ENCODE measurements around the gene ENOX1. TPM values are rescaled to one million over a fixed set of nuclear protein-coding genes. Genes with fewer than 3 reads are reported as not detected.
"Not testable (repeated sequence)": the region's sequence is repeated elsewhere in the genome, so short reads cannot be mapped to it uniquely, and the experiment has no call there.

The ENOX1 gene
- total RNA-seq, 1 donor from 2014 or later = 1.1 TPM

DNA sequence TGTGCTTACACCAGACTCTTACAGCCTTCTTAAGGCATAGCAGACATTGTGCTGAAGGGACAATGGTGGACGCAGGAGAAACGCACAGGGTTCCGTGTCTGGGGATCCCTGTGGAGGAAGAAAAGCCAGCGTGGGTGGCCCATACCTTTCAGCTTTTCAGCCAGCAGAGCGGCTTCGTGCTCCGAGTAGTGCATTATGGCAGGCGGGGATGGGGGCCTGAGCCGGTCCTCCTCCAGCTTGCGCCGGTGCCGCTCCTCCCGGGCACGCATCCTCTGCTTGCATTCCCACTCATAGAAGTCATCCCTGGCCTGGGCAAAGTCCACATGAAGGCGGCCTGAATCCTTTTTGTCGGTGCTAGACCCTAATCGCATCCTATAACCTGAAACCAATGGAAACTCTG, 431.0 kb downstream of the ENOX1 start:
- Histone ChIP-seq H2AFZ (replicated peaks) (no peak overlapping the region), H3K27me3 (no peaks in the 10 kb centered on the region), H3F3A (ENCODE audit: low read depth) (peaks cover 7% of the 10 kb centered on the region), H3K4me2 (no peak overlapping the region), H3K4me1 (peaks cover 14% of the 10 kb centered on the region), H3K27ac (no peak overlapping the region), H3K36me3 (no peaks in the 10 kb centered on the region), H4K20me1 (ENCODE audit: low read depth) (no peaks in the 10 kb centered on the region), H3K9me3 (ENCODE audit: low read depth) (no peaks in the 10 kb centered on the region), H3K79me2 (ENCODE audit: low read depth) (no peaks in the 10 kb centered on the region), H3K9ac (no peak overlapping the region), H3K4me3 (no peak overlapping the region)
- DNase-seq (ENCODE audit: low spot score) = no peak
- TF ChIP-seq EZH2phosphoT487 (IDR thresholded peaks at IDR 0.05) (no peak), EZH2 (IDR thresholded peaks at IDR 0.05) (no peak)
- TF ChIP-seq, protein P1, sequence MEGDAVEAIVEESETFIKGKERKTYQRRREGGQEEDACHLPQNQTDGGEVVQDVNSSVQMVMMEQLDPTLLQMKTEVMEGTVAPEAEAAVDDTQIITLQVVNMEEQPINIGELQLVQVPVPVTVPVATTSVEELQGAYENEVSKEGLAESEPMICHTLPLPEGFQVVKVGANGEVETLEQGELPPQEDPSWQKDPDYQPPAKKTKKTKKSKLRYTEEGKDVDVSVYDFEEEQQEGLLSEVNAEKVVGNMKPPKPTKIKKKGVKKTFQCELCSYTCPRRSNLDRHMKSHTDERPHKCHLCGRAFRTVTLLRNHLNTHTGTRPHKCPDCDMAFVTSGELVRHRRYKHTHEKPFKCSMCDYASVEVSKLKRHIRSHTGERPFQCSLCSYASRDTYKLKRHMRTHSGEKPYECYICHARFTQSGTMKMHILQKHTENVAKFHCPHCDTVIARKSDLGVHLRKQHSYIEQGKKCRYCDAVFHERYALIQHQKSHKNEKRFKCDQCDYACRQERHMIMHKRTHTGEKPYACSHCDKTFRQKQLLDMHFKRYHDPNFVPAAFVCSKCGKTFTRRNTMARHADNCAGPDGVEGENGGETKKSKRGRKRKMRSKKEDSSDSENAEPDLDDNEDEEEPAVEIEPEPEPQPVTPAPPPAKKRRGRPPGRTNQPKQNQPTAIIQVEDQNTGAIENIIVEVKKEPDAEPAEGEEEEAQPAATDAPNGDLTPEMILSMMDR (IDR thresholded peaks at IDR 0.05) = no peak
- H3K9me3 Mint-ChIP-seq = no peaks in the 10 kb centered on the region
- no peaks in the 10 kb centered on the region for H3K36me3 Mint-ChIP-seq
- peaks cover 31% of the 10 kb centered on the region for H3K4me1 Mint-ChIP-seq
- H3K4me3 Mint-ChIP-seq = no peak overlapping the region
- H3K27ac Mint-ChIP-seq = no peak overlapping the region
- no peaks in the 10 kb centered on the region for H3K27me3 Mint-ChIP-seq (ENCODE audit: insufficient read depth, low read depth)

DNA sequence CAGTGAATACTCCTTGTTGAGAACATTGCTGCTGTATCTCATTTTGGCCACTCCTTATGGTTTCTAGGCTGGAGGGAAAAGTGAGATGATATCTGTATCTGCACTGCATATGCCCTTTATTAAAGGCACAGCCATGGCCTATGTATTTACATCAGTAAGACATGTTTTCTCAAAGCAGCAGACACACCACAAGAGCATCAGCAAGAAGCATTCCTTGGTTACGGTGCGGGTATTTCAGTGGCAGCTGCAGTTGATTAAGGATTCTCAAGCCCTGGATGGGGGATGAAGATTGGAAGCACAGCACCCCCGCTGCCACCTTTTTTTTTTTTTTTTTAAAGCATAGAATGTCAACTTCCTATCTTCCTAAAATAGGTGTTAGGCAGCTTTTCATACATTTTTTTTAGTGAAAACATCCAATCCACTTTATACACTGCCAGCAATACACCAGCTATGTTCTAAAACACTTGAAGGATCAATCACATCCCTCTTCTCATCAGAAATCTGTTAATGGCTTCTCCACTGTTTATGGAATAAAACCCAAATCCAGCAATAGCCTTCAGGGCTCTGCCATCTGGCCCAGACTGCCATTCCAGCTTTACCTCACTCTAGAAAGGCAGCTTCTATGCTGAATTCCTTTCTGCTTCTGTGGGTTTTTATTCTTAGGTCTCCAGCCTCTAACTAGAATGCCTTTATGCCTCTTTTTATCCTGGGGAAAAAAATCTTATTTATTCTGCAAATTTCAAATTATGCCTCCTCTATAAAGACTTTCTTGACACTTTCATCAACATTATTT, 432.4 kb downstream of the ENOX1 start:
- no peak for DNase-seq (ENCODE audit: low spot score)
- no peak overlapping the region for H3K4me2 ChIP-seq
- no peaks in the 10 kb centered on the region for H3K36me3 ChIP-seq
- peaks cover 8% of the 10 kb centered on the region for H3F3A ChIP-seq (ENCODE audit: low read depth)
- no peaks in the 10 kb centered on the region for H3K9me3 Mint-ChIP-seq
- H3K4me3 Mint-ChIP-seq = no peak overlapping the region
- H3K4me1 Mint-ChIP-seq = peaks cover 26% of the 10 kb centered on the region
- H3K4me1 ChIP-seq = peaks cover 4% of the 10 kb centered on the region
- H3K4me3 ChIP-seq = no peak overlapping the region
- no peak overlapping the region for H3K9ac ChIP-seq
- no peaks in the 10 kb centered on the region for H3K9me3 ChIP-seq (ENCODE audit: low read depth)
- H3K27me3 Mint-ChIP-seq (ENCODE audit: insufficient read depth, low read depth) = no peaks in the 10 kb centered on the region
- no peak overlapping the region for H2AFZ ChIP-seq (replicated peaks)
- TF ChIP-seq EZH2 (IDR thresholded peaks at IDR 0.05) (no peak), EZH2phosphoT487 (IDR thresholded peaks at IDR 0.05) (no peak)
- TF ChIP-seq, protein P1 (IDR thresholded peaks at IDR 0.05) = no peak
- H3K36me3 Mint-ChIP-seq = no peaks in the 10 kb centered on the region
- no peaks in the 10 kb centered on the region for H3K27me3 ChIP-seq
- no peaks in the 10 kb centered on the region for H4K20me1 ChIP-seq (ENCODE audit: low read depth)
- H3K79me2 ChIP-seq (ENCODE audit: low read depth) = no peaks in the 10 kb centered on the region
- no peak overlapping the region for H3K27ac Mint-ChIP-seq
- H3K27ac ChIP-seq = no peak overlapping the region

DNA sequence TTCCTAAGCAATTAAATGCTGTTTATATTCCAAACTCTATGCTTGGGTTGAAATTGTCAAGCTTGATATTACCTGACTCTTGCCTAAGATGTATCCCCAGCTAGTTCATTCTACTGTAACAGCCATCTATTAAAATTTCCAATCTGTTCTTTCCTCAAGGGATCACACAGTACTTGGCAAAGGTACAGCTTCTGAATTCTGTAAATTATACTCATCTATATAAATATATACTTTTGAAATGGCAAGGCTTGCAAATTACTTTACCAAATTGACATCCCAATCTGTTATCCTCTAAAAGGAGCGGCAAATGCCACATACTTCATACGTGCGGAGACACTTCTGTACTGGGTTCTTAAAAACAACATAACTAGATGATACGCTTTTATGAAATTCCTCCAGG, 433.1 kb downstream of the ENOX1 start:
- DNase-seq (ENCODE audit: low spot score) = no peak
- H3F3A ChIP-seq (ENCODE audit: low read depth) = peaks cover 8% of the 10 kb centered on the region
- Mint-ChIP-seq H3K36me3 (no peaks in the 10 kb centered on the region), H3K27ac (no peak overlapping the region), H3K27me3 (ENCODE audit: insufficient read depth, low read depth) (no peaks in the 10 kb centered on the region), H3K4me3 (no peak overlapping the region), H3K9me3 (no peaks in the 10 kb centered on the region), H3K4me1 (peaks cover 30% of the 10 kb centered on the region)
- H3K79me2 ChIP-seq (ENCODE audit: low read depth) = no peaks in the 10 kb centered on the region
- H3K27me3 ChIP-seq = no peaks in the 10 kb centered on the region
- H3K4me3 ChIP-seq = no peak overlapping the region
- TF ChIP-seq EZH2phosphoT487 (IDR thresholded peaks at IDR 0.05) (no peak), EZH2 (IDR thresholded peaks at IDR 0.05) (no peak)
- TF ChIP-seq, protein P1 (IDR thresholded peaks at IDR 0.05) = no peak
- H3K27ac ChIP-seq = no peak overlapping the region
- no peak overlapping the region for H3K9ac ChIP-seq
- no peaks in the 10 kb centered on the region for H3K36me3 ChIP-seq
- H3K4me1 ChIP-seq = peaks cover 6% of the 10 kb centered on the region
- no peaks in the 10 kb centered on the region for H4K20me1 ChIP-seq (ENCODE audit: low read depth)
- no peak overlapping the region for H2AFZ ChIP-seq (replicated peaks)
- no peaks in the 10 kb centered on the region for H3K9me3 ChIP-seq (ENCODE audit: low read depth)
- no peak overlapping the region for H3K4me2 ChIP-seq

DNA sequence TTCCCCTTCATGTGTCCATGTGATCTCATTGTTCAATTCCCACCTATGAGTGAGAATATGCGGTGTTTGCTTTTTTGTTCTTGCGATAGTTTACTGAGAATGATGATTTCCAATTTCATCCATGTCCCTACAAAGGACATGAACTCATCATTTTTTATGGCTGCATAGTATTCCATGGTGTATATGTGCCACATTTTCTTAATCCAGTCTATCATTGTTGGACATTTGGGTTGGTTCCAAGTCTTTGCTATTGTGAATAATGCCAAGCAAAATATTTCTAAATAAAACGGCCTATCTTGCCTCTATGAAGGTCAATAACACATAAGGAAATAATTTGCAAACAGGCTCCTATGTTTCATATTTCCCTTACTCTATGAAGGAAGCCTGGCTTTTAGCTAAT, 435.2 kb downstream of the ENOX1 start:
- H3K4me2 ChIP-seq; H3K36me3 Mint-ChIP-seq; H3K9ac ChIP-seq; H3K9me3 ChIP-seq (ENCODE audit: low read depth); H3K9me3 Mint-ChIP-seq; H3F3A ChIP-seq (ENCODE audit: low read depth); DNase-seq (ENCODE audit: low spot score); H4K20me1 ChIP-seq (ENCODE audit: low read depth); H3K4me3 ChIP-seq; H3K36me3 ChIP-seq; H3K27ac Mint-ChIP-seq; H3K27me3 ChIP-seq; H3K79me2 ChIP-seq (ENCODE audit: low read depth); H2AFZ ChIP-seq (replicated peaks); H3K27ac ChIP-seq; H3K27me3 Mint-ChIP-seq (ENCODE audit: insufficient read depth, low read depth); H3K4me3 Mint-ChIP-seq: not testable (repeated sequence)
- peaks cover 18% of the 10 kb centered on the region for H3K4me1 ChIP-seq
- H3K4me1 Mint-ChIP-seq = peaks cover 40% of the 10 kb centered on the region
